Measurements from ENCODE around the gene OLFM2.

The OLFM2 gene

GRCh38 chr19:9875031-9875627 is 61.2 kb downstream of the OLFM2 start:
- Histone ChIP-seq H3K27me3 (replicated peaks; ENCODE audit: control insufficient read depth, insufficient read depth, low read length) (no peaks in the 10 kb centered on the region; the same call in 1 of the 2 replicates), H3K4me3 (replicated peaks; ENCODE audit: low read depth, low read length) (no peak overlapping the region), H3K36me3 (ENCODE audit: control insufficient read depth, insufficient read depth, low read length) (no peaks in the 10 kb centered on the region)
- no peak for DNase-seq (ENCODE audit: extremely low read depth, insufficient read length)
- TF ChIP-seq, protein P1, sequence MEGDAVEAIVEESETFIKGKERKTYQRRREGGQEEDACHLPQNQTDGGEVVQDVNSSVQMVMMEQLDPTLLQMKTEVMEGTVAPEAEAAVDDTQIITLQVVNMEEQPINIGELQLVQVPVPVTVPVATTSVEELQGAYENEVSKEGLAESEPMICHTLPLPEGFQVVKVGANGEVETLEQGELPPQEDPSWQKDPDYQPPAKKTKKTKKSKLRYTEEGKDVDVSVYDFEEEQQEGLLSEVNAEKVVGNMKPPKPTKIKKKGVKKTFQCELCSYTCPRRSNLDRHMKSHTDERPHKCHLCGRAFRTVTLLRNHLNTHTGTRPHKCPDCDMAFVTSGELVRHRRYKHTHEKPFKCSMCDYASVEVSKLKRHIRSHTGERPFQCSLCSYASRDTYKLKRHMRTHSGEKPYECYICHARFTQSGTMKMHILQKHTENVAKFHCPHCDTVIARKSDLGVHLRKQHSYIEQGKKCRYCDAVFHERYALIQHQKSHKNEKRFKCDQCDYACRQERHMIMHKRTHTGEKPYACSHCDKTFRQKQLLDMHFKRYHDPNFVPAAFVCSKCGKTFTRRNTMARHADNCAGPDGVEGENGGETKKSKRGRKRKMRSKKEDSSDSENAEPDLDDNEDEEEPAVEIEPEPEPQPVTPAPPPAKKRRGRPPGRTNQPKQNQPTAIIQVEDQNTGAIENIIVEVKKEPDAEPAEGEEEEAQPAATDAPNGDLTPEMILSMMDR (IDR thresholded peaks at IDR 0.05; ENCODE audit: insufficient read depth, low read length, poor library complexity, severe bottlenecking), result no peak

DNA sequence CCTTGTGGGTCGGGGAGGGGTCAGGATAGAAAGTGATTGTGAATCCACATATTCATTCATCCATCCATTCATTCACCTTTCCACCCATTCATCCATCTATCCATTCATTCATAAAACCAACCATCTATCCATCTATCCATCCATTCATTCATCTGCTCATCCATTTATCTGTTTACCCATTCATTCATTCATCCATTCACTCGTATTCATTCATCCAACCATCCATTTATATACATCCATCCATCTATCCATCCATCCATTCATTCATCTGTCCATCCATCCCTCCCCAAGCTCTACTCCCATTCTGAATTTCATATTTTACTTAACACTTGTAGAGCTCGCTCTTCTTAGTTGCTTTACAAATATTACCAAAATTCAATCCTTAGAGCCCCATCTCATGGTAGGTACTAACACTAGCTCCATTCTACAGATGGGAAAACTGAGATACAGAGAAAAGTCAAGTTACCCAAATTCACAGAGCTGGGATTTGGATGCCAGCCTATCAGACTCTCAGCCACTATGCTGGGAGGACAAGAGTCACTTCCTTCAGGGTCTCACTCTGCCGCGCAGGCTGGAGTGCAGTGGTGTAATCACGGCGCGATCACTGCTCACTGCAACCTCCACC is 63.6 kb downstream of the OLFM2 start:
- DNase-seq (ENCODE audit: extremely low read depth, insufficient read length), result no peak
- TF ChIP-seq, protein P1 (IDR thresholded peaks at IDR 0.05; ENCODE audit: insufficient read depth, low read length, poor library complexity, severe bottlenecking), result no peak

DNA sequence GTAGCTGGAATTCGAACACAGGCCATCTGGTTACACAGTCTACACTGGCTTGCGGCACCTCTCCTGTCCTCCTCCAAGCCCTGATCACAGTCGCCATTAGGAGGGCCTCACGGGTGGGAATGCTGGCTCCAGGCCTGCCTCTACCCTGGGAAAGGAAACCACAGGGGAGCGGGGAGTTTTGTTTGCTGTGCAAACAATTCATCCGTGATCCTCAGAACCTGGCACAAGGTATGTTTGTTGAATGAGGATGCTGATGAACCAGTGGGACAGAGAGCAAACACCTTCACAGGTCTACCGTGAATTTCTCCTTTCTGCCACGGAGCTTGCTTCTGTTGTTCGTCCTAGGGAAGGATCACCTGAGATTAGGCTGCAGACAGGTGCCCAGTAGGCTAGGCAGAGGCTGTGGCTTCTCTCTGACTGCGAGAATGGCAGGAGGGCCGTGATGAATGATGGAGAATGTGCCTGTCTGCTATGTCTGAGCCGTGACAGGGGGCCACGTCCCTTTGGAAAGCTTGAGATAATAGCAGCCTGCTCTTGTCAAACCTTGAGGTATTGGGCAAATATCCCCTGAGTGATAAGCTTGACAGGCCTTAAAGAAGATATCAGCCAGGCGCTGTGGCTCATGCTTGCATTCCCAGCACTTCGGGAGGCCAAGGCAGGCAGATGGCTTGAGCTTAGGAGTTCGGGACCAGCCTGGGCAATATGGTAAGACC is 64.5 kb downstream of the OLFM2 start:
- H3K36me3 ChIP-seq (ENCODE audit: control insufficient read depth, insufficient read depth, low read length), result no peaks in the 10 kb centered on the region
- TF ChIP-seq, protein P1 (IDR thresholded peaks at IDR 0.05; ENCODE audit: insufficient read depth, low read length, poor library complexity, severe bottlenecking), result no peak
- H3K27me3 ChIP-seq (replicated peaks; ENCODE audit: control insufficient read depth, insufficient read depth, low read length), result no peaks in the 10 kb centered on the region; the same call in 1 of the 2 replicates
- no peak overlapping the region for H3K4me3 ChIP-seq (replicated peaks; ENCODE audit: low read depth, low read length)
- no peak for DNase-seq (ENCODE audit: extremely low read depth, insufficient read length)

More for the DNA sequence above, 63.6 kb downstream of the OLFM2 start:
- no peak overlapping the region for H3K4me3 ChIP-seq (replicated peaks; ENCODE audit: low read depth, low read length)
- no peaks in the 10 kb centered on the region for H3K36me3 ChIP-seq (ENCODE audit: control insufficient read depth, insufficient read depth, low read length)
- no peaks in the 10 kb centered on the region; the same call in 1 of the 2 replicates for H3K27me3 ChIP-seq (replicated peaks; ENCODE audit: control insufficient read depth, insufficient read depth, low read length)

- no peak for DNase-seq (ENCODE audit: extremely low read depth, insufficient read length)
- H3K4me3 ChIP-seq (replicated peaks; ENCODE audit: low read depth, low read length), result no peak overlapping the region
- H3K27me3 ChIP-seq (replicated peaks; ENCODE audit: control insufficient read depth, insufficient read depth, low read length), result no peaks in the 10 kb centered on the region
- H3K36me3 ChIP-seq (ENCODE audit: control insufficient read depth, insufficient read depth, low read length), result no peaks in the 10 kb centered on the region
- TF ChIP-seq, protein P1 (IDR thresholded peaks at IDR 0.05; ENCODE audit: insufficient read depth, low read length, poor library complexity, severe bottlenecking), result no peak
Measured at GRCh38 chr19:9868983-9869617, 67.2 kb downstream of the OLFM2 start.

- H3K36me3 ChIP-seq (ENCODE audit: control insufficient read depth, insufficient read depth, low read length), result no peaks in the 10 kb centered on the region
- no peak overlapping the region for H3K4me3 ChIP-seq (replicated peaks; ENCODE audit: low read depth, low read length)
Measured at GRCh38 chr19:9865732-9866501, 70.4 kb downstream of the OLFM2 start.

More at GRCh38 chr19:9865732-9866501, 70.4 kb downstream of the OLFM2 start:
- TF ChIP-seq, protein P1 (IDR thresholded peaks at IDR 0.05; ENCODE audit: insufficient read depth, low read length, poor library complexity, severe bottlenecking), result no peak
- no peaks in the 10 kb centered on the region for H3K27me3 ChIP-seq (replicated peaks; ENCODE audit: control insufficient read depth, insufficient read depth, low read length)
- DNase-seq (ENCODE audit: extremely low read depth, insufficient read length), result no peak

Measured in GM06990 (cell line).